Measurements from ENCODE around the gene ANGPTL2.
A peak's percentile ranks its signal among the peaks of the same experiment; 100 is the strongest.

Gene ANGPTL2

DNA sequence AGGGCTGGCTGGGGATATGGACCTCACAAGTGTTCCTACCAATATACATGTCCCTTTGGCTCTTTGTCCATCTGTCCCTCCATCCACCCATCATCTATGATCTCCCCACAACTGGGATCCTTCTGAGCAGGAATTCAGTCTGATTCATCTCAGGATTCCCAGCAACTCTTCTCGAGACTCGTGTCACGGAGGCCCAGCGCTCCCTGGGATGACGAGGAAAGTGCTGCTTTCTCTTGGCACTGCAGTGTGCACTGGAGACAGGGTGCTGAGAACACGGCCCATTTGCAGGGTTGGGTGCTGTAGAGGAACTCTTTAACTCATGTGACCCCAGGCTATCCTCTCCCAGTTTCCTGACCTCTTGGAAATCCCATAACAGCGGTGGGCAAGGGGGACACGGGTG, 72.9 kb downstream of the ANGPTL2 start:
- no peak for DNase-seq (ENCODE audit: low spot score)

GRCh38 chr9:127049044-127049443, 73.4 kb downstream of the ANGPTL2 start:
- DNase-seq (ENCODE audit: low spot score): peak; percentile 57

- no peak for DNase-seq (ENCODE audit: low spot score)
Observed at GRCh38 chr9:127047971-127048370, 74.5 kb downstream of the ANGPTL2 start.

DNA sequence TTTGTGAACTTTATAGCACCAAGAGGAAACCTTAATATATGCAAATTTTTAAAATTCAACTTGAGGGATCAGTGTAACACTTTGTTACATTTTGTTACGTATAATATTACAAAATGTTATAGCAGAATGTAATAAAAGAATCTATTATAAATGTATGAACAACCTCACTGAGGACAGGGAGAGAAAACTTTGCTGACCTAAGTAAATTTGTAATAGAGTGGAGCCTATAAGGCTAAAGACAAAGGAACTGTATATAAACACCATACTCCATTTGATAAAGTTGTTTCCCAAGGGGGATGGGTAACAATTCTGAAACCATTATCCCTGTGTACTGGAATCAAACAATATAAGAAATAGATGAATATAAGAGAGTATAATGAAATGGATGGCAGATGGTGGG, 77.3 kb downstream of the ANGPTL2 start:
- DNase-seq (ENCODE audit: low spot score): no peak

GRCh38 chr9:127039492-127039891, 82.9 kb downstream of the ANGPTL2 start:
- no peak for DNase-seq (ENCODE audit: low spot score)

GRCh38 chr9:127038531-127038930, 83.9 kb downstream of the ANGPTL2 start:
- DNase-seq (ENCODE audit: low spot score): no peak

All from hepatic stellate cell (primary cell).